22Rv1 (cell line): ENCODE results near the gene POLR1G.
A peak's percentile ranks its signal among the peaks of the same experiment; 100 is the strongest.

Experiments
- H3K27ac ChIP-seq: fragments of 450-650 bp; 2 replicates; pipeline ENCODE4 v1.5.1; 2017
- CTCF ChIP-seq: fragments of 450-650 bp; IDR thresholded peaks from 2 replicates; pipeline ENCODE4 v1.5.1; 2017; ENCODE audit warnings: mild to moderate bottlenecking
- ZFX ChIP-seq: fragments of 450-650 bp; IDR thresholded peaks from 2 replicates; pipeline ENCODE4 v1.6.1; 2017; ENCODE audit warnings: antibody characterized with exemption, borderline replicate concordance

The POLR1G gene

GRCh38 chr19:45408121-45408520 is 1.7 kb downstream of the POLR1G start:
- TF ChIP-seq CTCF (no peak), ZFX (no peak)
- H3K27ac ChIP-seq = peak overlapping the region; percentile 96

- no peak for TF ChIP-seq CTCF
- no peak for TF ChIP-seq ZFX
- H3K27ac ChIP-seq = peak overlapping the region; percentile 96; the same call in 1 of the 2 replicates
Measured at GRCh38 chr19:45408830-45409556, 2.5 kb downstream of the POLR1G start.

GRCh38 chr19:45409557-45409920 is 3.1 kb downstream of the POLR1G start:
- TF ChIP-seq CTCF (no peak), ZFX (no peak)
- H3K27ac ChIP-seq = peak overlapping the region; percentile 96; the same call in 1 of the 2 replicates

GRCh38 chr19:45410330-45410729 is 3.9 kb downstream of the POLR1G start:
- peak overlapping the region; percentile 36; the same call in 1 of the 2 replicates for H3K27ac ChIP-seq

- TF ChIP-seq ZFX (no peak), CTCF (no peak)
- H3K27ac ChIP-seq = peak overlapping the region; percentile 13; the same call in 1 of the 2 replicates
Measured at GRCh38 chr19:45413497-45413896, 7.1 kb downstream of the POLR1G start.

GRCh38 chr19:45414468-45414867 is 8.0 kb downstream of the POLR1G start:
- TF ChIP-seq CTCF = no peak
- no peak for TF ChIP-seq ZFX
- H3K27ac ChIP-seq = no peak overlapping the region

GRCh38 chr19:45417151-45417550 is 10.7 kb downstream of the POLR1G start:
- H3K27ac ChIP-seq = no peak overlapping the region
- TF ChIP-seq CTCF (no peak), ZFX (no peak)

- TF ChIP-seq ZFX = no peak
- TF ChIP-seq CTCF = no peak
- no peak overlapping the region for H3K27ac ChIP-seq
Measured at GRCh38 chr19:45418802-45419201, 12.4 kb downstream of the POLR1G start.
